Right cardiac atrium (tissue), 5 donors: Measurements from ENCODE around the gene AGK. TPM values are rescaled to one million over a fixed set of nuclear protein-coding genes. Genes with fewer than 3 reads are reported as not detected.
A peak's percentile ranks its signal among the peaks of the same experiment; 100 is the strongest.

Experiments used
- ATAC-seq, 2 donors: fragments of 200-7000 bp; cut with Tn5 transposase; one replicate each; pipeline versions ENCODE4 v1.8.0 to v1.9.1; 2020; ENCODE audit warnings: moderate library complexity in 2 of 2, mild to moderate bottlenecking in 1 of 2
- DNase-seq, 3 donors: peaks; one replicate each; pipeline ENCODE4 v3.0.0-alpha.2; 2020
- H3K27ac ChIP-seq: one replicate; pipeline ENCODE4 v1.5.1; 2013; ENCODE audit warnings: mild to moderate bottlenecking, low read length, control low read depth, moderate library complexity
- H3K27me3 ChIP-seq: one replicate; pipeline ENCODE4 v1.6.1; 2013; ENCODE audit not compliant: control insufficient read depth, insufficient read depth
- H3K4me1 ChIP-seq: one replicate; pipeline ENCODE4 v1.6.1; 2013; ENCODE audit warnings: low read length; ENCODE audit not compliant: control insufficient read depth, insufficient read depth
- H3K4me3 ChIP-seq: one replicate; pipeline ENCODE4 v1.5.1; 2013; ENCODE audit warnings: low read length, control low read depth
- H3K9me3 ChIP-seq: one replicate; pipeline ENCODE4 v1.6.1; 2013; ENCODE audit warnings: low read length; ENCODE audit not compliant: control insufficient read depth
- WGBS: extraction: QIAGEN DNeasy Blood & Tissue Kit; methylation state at CpG from one replicate; pipeline ENCODE4 v1.1.7; 2013; 5-methylcytosine and 5-hydroxymethylcytosine counted together
- intact Hi-C, 4 donors: fragments of 100-400 bp; cut with DNase I; formaldehyde crosslinking; loops; one replicate each; pipeline versions ENCODE4 v1.11.0 to v1.14.0; 2022 to 2023
- polyA plus RNA-seq: library from polyadenylated mRNA; stranded (reverse); fragments of 200-250 nt; gene quantifications from one replicate; pipeline ENCODE4 v1.2.3, GENCODE V29; 2013
- total RNA-seq, 4 donors: library from RNA; stranded (reverse); fragmentation: NEBNext Ultra II Directional; extraction: Animal tissue kit (Norgen Biotek cat#: 25700); gene quantifications; one replicate each; pipeline ENCODE4 v1.2.1, GENCODE V29; 2021
- donor health status: healthy with polysubstance abuse.
- donor health status: DM: no; HTN: yes; CAD: no.
- donor health status: DM: no; HTN: no; CAD: no.
- donor health status: DM: no; HTN: yes; CAD: no; lungs with severe emphysema.
- donor health status: DM: yes; HTN: yes; CAD: no.

The AGK gene
- total and polyA plus RNA-seq, 5 donors: 29.2 to 43.6 (median 34.3) TPM

GRCh38 chr7:141527076-141527475, 24.1 kb upstream of the AGK start:
- no peak overlapping the region for H3K4me3 ChIP-seq
- no peaks in the 10 kb centered on the region for H3K4me1 ChIP-seq
- 91% methylated on average over 4 of the region's 4 CpGs for WGBS
- H3K27ac ChIP-seq: no peak overlapping the region
- no peaks in the 10 kb centered on the region for H3K9me3 ChIP-seq
- DNase-seq (no peak), ATAC-seq (no peak)
- no peaks in the 10 kb centered on the region for H3K27me3 ChIP-seq
- intact Hi-C loops: loop anchor here in 1 of 4 donors (10.0 kb wide), 1 partner anchor 272 kb away; no protein-coding TSS in a partner anchor

GRCh38 chr7:141528399-141528798, 22.8 kb upstream of the AGK start:
- Histone ChIP-seq H3K27ac (no peak overlapping the region), H3K27me3 (no peaks in the 10 kb centered on the region), H3K4me3 (no peak overlapping the region), H3K4me1 (no peaks in the 10 kb centered on the region), H3K9me3 (no peaks in the 10 kb centered on the region)
- ATAC-seq (no peak), DNase-seq (no peak)
- 91% methylated on average over 3 of the region's 3 CpGs for WGBS
- intact Hi-C loops: loop anchor here in 1 of 4 donors (10.0 kb wide), 1 partner anchor 274 kb away; no protein-coding TSS in a partner anchor

GRCh38 chr7:141533149-141533949, 17.9 kb upstream of the AGK start:
- Histone ChIP-seq H3K4me3 (no peak overlapping the region), H3K9me3 (no peaks in the 10 kb centered on the region), H3K4me1 (no peaks in the 10 kb centered on the region), H3K27me3 (no peaks in the 10 kb centered on the region), H3K27ac (no peak overlapping the region)
- intact Hi-C loops: loop anchor here in 1 of 4 donors (10.0 kb wide), 1 partner anchor 459 kb away; the partner anchor contains the start of gene TMEM178B
- WGBS: 22% methylated on average over 11 of the region's 11 CpGs
- DNase-seq (peak; percentile 60 to 86 (median 77)), ATAC-seq (peak; percentile 71 to 84)

DNA sequence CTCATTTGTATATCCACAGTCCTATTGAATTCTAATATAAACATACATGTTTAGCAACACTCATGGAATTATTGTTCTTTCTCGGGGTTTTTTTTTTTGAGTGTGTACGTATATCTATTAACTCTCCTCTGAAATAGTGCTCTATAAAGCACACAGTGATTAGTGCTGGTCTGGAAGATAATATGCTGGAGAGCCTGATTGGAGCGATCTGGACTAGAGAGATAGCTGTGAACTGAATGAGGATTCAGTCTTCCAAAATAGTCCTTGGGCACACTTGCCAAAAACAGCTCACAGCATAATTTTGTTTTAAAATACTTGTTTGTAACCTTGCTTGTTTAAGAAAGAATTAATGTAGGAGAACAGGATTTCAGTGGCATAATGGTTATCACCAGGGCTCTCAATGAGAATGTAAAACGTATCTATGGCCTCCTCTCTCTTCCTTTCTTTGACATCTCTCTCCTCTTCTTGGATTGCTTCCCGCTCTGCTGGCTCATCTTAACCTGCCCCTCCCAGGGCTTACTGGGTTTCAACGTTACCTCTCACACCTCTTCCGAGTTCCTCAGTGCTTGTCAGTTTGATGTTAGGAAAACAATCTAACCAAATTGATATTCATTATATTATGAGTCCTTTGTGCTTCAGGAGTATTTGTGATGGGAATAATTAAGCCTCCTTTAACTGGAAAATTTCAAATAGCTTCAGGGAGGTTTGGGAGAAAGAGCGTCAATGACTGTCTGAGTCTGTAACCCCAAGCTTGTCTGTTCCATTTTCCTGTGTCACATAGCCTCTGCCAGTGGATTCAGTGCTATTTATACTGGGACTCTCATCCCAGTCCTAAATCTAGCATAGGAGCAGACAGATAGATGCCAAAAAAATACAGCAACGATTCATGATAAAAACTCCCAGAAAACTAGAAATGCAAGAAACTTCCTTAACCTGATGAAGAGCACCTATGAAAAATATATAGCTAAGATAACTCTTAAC, 16.2 kb upstream of the AGK start:
- Histone ChIP-seq H3K27me3 (no peaks in the 10 kb centered on the region), H3K4me1 (no peaks in the 10 kb centered on the region), H3K9me3 (no peaks in the 10 kb centered on the region), H3K27ac (peak overlapping the region; percentile 96), H3K4me3 (no peak overlapping the region)
- intact Hi-C loops: loop anchor here in 1 of 4 donors (10.0 kb wide), 1 partner anchor 460 kb away; the partner anchor contains the start of gene TMEM178B
- no peak for DNase-seq
- 31% methylated on average over 9 of the region's 9 CpGs for WGBS
- ATAC-seq: peak in 1 of 2 donors; percentile 66

DNA sequence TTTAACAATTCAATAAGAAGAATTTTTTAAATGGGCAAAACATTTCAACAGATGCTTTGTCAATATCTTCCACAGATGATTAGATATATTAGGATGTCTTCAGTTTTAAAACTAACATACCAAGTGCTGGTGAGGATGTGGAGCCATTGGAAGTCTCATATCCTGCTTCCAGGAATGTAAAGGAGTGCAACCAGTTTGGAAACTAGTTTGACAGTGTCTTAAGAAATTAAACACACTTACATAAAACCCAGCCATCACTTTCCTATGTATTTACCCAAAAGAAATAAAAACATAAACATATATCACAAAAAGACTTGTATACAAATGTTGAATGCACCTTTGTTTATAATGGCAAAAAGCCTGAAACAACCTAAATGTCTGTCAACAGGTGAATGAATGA, 13.3 kb upstream of the AGK start:
- no peaks in the 10 kb centered on the region for H3K27me3 ChIP-seq
- DNase-seq: no peak
- peaks cover 2% of the 10 kb centered on the region for H3K4me1 ChIP-seq
- H3K9me3 ChIP-seq: no peaks in the 10 kb centered on the region
- H3K4me3 ChIP-seq: no peak overlapping the region
- no peak for ATAC-seq
- intact Hi-C loops: loop anchor here in 1 of 4 donors (10.0 kb wide), 1 partner anchor 463 kb away; the partner anchor contains the start of gene TMEM178B
- no peak overlapping the region for H3K27ac ChIP-seq

GRCh38 chr7:141541375-141541774, 9.8 kb upstream of the AGK start:
- WGBS: 29% methylated on average over 2 of the region's 2 CpGs

GRCh38 chr7:141544831-141545230, 6.4 kb upstream of the AGK start:
- no peak for DNase-seq
- Histone ChIP-seq H3K27me3 (no peaks in the 10 kb centered on the region), H3K9me3 (no peaks in the 10 kb centered on the region), H3K4me1 (peaks cover 2% of the 10 kb centered on the region), H3K27ac (no peak overlapping the region), H3K4me3 (no peak overlapping the region)
- intact Hi-C loops: loop anchor here in 1 of 4 donors (10.0 kb wide), 1 partner anchor 100 kb away; no protein-coding TSS in a partner anchor
- WGBS: 71% methylated on average over 1 of the region's 1 CpG
- ATAC-seq: no peak

More at GRCh38 chr7:141541375-141541774, 9.8 kb upstream of the AGK start:
- Histone ChIP-seq H3K4me1 (peaks cover 2% of the 10 kb centered on the region), H3K4me3 (no peak overlapping the region), H3K9me3 (no peaks in the 10 kb centered on the region), H3K27me3 (no peaks in the 10 kb centered on the region), H3K27ac (no peak overlapping the region)
- ATAC-seq (peak in 1 of 2 donors; percentile 21), DNase-seq (no peak)
- intact Hi-C loops: loop anchor here in 1 of 4 donors (10.0 kb wide), 1 partner anchor 103 kb away; no protein-coding TSS in a partner anchor

GRCh38 chr7:141549582-141549981, 1.6 kb upstream of the AGK start:
- intact Hi-C loops: loop anchor here in 1 of 4 donors (10.0 kb wide), 1 partner anchor 95 kb away; no protein-coding TSS in a partner anchor
- no peaks in the 10 kb centered on the region for H3K4me1 ChIP-seq
- H3K27me3 ChIP-seq: no peaks in the 10 kb centered on the region
- WGBS: 92% methylated on average over 2 of the region's 2 CpGs
- DNase-seq (no peak), ATAC-seq (no peak)
- no peak overlapping the region for H3K4me3 ChIP-seq
- no peaks in the 10 kb centered on the region for H3K9me3 ChIP-seq
- no peak overlapping the region for H3K27ac ChIP-seq

GRCh38 chr7:141550386-141551093, 670 bp upstream of the AGK start:
- 33% methylated on average over 18 of the region's 18 CpGs for WGBS
- Histone ChIP-seq H3K9me3 (no peaks in the 10 kb centered on the region), H3K4me3 (peak overlapping the region; percentile 93), H3K4me1 (no peaks in the 10 kb centered on the region), H3K27ac (peak overlapping the region; percentile 43), H3K27me3 (no peaks in the 10 kb centered on the region)
- ATAC-seq (peak; percentile 33 to 49), DNase-seq (peak in 1 of 3 donors; percentile 50)
- intact Hi-C loops: no loop called here

DNA sequence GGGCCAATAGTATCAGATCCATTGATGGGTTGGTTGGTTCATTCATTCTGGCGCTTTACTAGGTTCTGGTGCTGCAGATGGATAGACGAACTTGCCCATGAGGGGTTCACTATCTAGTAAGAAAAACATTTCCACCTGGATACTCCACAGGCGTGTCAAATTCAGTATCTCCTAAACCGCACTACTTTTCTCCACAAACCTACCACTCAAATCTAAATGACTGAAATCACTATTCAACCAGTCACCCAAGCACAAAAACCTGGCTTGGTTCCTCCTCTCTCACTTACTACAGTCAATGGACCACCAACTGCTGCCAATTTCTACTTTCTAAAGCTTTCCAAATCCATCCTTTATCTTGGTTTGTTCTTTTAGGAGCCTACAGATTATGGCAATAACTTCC, 572 bp downstream of the AGK start:
- no peaks in the 10 kb centered on the region for H3K4me1 ChIP-seq
- WGBS: 12% methylated on average over 4 of the region's 4 CpGs
- no peak for ATAC-seq
- no peaks in the 10 kb centered on the region for H3K27me3 ChIP-seq
- DNase-seq: no peak
- no peak overlapping the region for H3K27ac ChIP-seq
- H3K9me3 ChIP-seq: no peaks in the 10 kb centered on the region
- intact Hi-C loops: no loop called here
- peak overlapping the region; percentile 93 for H3K4me3 ChIP-seq
